Prostate gland (tissue), 2 donors: ENCODE results near the gene PHF3. TPM values are rescaled to one million over a fixed set of nuclear protein-coding genes. Genes with fewer than 3 reads are reported as not detected.
A peak's percentile ranks its signal among the peaks of the same experiment; 100 is the strongest.

Experiments
- DNase-seq: peaks from one replicate; pipeline ENCODE4 v3.0.0-alpha.2; 2019; ENCODE audit warnings: low spot score
- H3K27ac ChIP-seq, 2 donors: fragments of 200-600 bp; sonication (generic); 2 replicates each; pipeline ENCODE4 v1.5.1; 2017 to 2019
- H3K27me3 ChIP-seq: fragments of 200-600 bp; sonication (generic); replicated peaks from 2 replicates; pipeline ENCODE4 v1.5.1; 2019; ENCODE audit not compliant: insufficient read depth
- H3K36me3 ChIP-seq, 2 donors: fragments of 200-600 bp; sonication (generic); 1 replicate in 1 of 2; 2 replicates in 1 of 2; pipeline versions ENCODE4 v1.5.1 to v1.8.1; 2017 to 2019
- H3K4me1 ChIP-seq: fragments of 200-600 bp; sonication (generic); replicated peaks from 2 replicates; pipeline ENCODE4 v1.5.1; 2019
- H3K4me3 ChIP-seq, 2 donors: fragments of 200-600 bp; sonication (generic); 2 replicates each; pipeline ENCODE4 v1.5.1; 2017 to 2019
- H3K9me3 ChIP-seq: fragments of 200-600 bp; sonication (generic); 2 replicates; pipeline ENCODE4 v1.5.1; 2017
- CTCF ChIP-seq, 4 experiments: fragments of 200-600 bp in 2 of 4; fragments of 450-650 bp in 2 of 4; sonication (generic) in 2 of 4; IDR thresholded peaks; 1 replicate in 3 of 4; 2 replicates in 1 of 4; pipeline ENCODE4 v1.5.1; 2016 to 2019; ENCODE audit warnings: antibody characterized with exemption in 4 of 4, mild to moderate bottlenecking in 2 of 4, moderate library complexity in 2 of 4
- POLR2A ChIP-seq: fragments of 450-650 bp; IDR thresholded peaks from one replicate; pipeline ENCODE4 v1.6.1; 2016; ENCODE audit warnings: antibody characterized with exemption, mild to moderate bottlenecking
- POLR2AphosphoS5 ChIP-seq: sonication (generic); formaldehyde crosslinking; IDR thresholded peaks from one replicate; pipeline ENCODE4 v1.6.1; 2017; ENCODE audit warnings: antibody characterized with exemption
- WGBS: methylation state at CpG from one replicate; pipeline ENCODE4 v1.1.5; 2018; 5-methylcytosine and 5-hydroxymethylcytosine counted together
- intact Hi-C: fragments of 100-400 bp; cut with DNase I; formaldehyde crosslinking; loops from one replicate; pipeline ENCODE4 v1.14.2; 2022
- small RNA-seq, 2 donors: library from RNA; depleted of rRNA; stranded (forward); fragments of <200 nt; gene quantifications; one replicate each; pipeline ENCODE3, GENCODE V24; 2016
- total RNA-seq, 2 donors: library from RNA; depleted of rRNA; stranded (reverse); fragments of >200 nt; gene quantifications; one replicate each; pipeline ENCODE4 v1.1.0, GENCODE V29; 2016

Gene PHF3
- total RNA-seq, 2 donors from 2014 or later: 47.6 to 63.9 TPM

GRCh38 chr6:63764318-63764916 is 128.8 kb downstream of the PHF3 start:
- Histone ChIP-seq H3K27me3 (no peaks in the 10 kb centered on the region), H3K9me3 (no peaks in the 10 kb centered on the region), H3K27ac (no peak overlapping the region), H3K4me3 (no peak overlapping the region), H3K4me1 (no peaks in the 10 kb centered on the region), H3K36me3 (no peaks in the 10 kb centered on the region)
- 25% methylated on average over 4 of the region's 4 CpGs for WGBS
- TF ChIP-seq POLR2A: no peak
- TF ChIP-seq CTCF (IDR thresholded peaks at IDR 0.05): peak; percentile 24 to 94 (median 58)
- no peak for TF ChIP-seq POLR2AphosphoS5
- intact Hi-C loops: loop anchor here (2.0 to 5.0 kb wide), 2 partner anchors 166 to 412 kb away; no protein-coding TSS in a partner anchor
- DNase-seq: no peak

Small RNA genes lying within 50 kb of the gene (small RNA-seq; reads per million reads assigned to genes)
- gene AL513043.1: 0 reads per million in 2 donors

Other genes with a start within 250 kb of the PHF3 start
- 10 to 100 TPM; 25.5 to 29.3 TPM for gene PTP4A1, start 63.3 kb upstream of the PHF3 start, total RNA-seq